ENCODE results near the gene MICAL3.

DNA sequence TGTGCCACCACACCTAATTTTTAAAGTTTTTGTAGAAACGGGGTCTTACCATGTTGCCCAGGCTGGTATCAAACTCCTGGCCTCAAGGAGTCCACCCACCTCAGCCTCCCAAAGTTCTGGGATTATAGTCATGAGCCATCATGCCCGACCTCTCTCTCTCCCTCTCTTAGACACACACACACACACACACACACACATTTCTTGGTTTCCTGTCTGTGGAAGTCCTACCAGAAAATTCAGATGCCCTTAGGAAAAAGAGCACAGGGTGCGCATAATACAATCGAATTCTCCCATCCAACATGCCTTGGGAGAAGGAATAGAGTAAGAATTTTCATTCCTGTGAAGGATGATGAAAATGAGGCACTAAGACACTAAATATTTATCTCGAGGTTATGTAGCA is 10.4 kb downstream of the MICAL3 start:
- TF ChIP-seq, protein P1, sequence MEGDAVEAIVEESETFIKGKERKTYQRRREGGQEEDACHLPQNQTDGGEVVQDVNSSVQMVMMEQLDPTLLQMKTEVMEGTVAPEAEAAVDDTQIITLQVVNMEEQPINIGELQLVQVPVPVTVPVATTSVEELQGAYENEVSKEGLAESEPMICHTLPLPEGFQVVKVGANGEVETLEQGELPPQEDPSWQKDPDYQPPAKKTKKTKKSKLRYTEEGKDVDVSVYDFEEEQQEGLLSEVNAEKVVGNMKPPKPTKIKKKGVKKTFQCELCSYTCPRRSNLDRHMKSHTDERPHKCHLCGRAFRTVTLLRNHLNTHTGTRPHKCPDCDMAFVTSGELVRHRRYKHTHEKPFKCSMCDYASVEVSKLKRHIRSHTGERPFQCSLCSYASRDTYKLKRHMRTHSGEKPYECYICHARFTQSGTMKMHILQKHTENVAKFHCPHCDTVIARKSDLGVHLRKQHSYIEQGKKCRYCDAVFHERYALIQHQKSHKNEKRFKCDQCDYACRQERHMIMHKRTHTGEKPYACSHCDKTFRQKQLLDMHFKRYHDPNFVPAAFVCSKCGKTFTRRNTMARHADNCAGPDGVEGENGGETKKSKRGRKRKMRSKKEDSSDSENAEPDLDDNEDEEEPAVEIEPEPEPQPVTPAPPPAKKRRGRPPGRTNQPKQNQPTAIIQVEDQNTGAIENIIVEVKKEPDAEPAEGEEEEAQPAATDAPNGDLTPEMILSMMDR (IDR thresholded peaks at IDR 0.05; ENCODE audit: poor library complexity, severe bottlenecking) = no peak
- no peak for TF ChIP-seq SMC3 (conservative IDR thresholded peaks at IDR 0.05; ENCODE audit: poor library complexity)
- TF ChIP-seq RAD21 (conservative IDR thresholded peaks at IDR 0.05) = no peak
- no peak for TF ChIP-seq POLR2AphosphoS5 (IDR thresholded peaks at IDR 0.05)
- no peak for TF ChIP-seq EP300 (conservative IDR thresholded peaks at IDR 0.05; ENCODE audit: poor library complexity, severe bottlenecking)

All from neural cell (in vitro differentiated cells).